ENCODE data around the gene PYGM.

DNA sequence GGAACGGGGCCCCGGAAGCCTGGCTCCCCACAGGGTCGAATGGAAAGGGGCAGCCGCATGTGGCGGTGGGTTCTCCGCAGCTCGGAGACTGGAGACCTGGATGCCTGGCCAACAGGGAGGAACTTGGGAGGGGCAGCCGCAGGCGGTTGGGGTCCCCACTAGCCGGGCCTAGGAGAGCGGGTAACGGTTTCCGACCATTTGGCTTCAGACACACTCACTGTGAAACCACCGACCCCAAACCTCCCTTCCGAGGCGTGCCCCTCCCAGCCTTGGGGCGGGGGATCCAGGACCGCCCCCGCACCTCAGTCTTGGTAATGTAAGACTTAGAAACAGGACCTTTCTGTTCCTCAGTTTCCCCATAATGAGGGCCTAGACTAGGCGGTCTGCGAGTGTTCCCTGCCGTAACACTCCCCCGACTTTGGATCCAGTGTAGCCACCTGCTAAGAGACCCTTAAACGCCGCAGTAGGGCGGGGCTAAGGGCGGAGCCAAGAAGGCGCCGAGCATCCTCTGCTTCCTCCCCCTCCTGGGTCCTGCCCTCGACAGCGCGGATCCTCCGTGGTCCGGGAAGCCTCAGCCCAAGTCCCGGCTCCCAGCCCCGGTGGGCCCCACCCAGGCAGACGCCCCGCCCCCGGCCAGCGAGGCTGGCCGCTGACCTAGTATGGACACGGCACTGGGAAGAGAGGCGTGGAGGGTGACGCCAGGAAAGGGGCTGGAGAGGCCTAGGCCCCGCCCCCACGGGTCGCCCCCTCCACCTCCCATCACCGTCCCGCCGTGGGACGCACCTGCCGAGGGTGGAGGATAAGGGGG is 14.0 kb downstream of the PYGM start:
- TF ChIP-seq, protein P1, sequence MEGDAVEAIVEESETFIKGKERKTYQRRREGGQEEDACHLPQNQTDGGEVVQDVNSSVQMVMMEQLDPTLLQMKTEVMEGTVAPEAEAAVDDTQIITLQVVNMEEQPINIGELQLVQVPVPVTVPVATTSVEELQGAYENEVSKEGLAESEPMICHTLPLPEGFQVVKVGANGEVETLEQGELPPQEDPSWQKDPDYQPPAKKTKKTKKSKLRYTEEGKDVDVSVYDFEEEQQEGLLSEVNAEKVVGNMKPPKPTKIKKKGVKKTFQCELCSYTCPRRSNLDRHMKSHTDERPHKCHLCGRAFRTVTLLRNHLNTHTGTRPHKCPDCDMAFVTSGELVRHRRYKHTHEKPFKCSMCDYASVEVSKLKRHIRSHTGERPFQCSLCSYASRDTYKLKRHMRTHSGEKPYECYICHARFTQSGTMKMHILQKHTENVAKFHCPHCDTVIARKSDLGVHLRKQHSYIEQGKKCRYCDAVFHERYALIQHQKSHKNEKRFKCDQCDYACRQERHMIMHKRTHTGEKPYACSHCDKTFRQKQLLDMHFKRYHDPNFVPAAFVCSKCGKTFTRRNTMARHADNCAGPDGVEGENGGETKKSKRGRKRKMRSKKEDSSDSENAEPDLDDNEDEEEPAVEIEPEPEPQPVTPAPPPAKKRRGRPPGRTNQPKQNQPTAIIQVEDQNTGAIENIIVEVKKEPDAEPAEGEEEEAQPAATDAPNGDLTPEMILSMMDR (conservative IDR thresholded peaks at IDR 0.05; ENCODE audit: low read depth in 2 of 2), result no peak
- TF ChIP-seq POLR2AphosphoS5 (IDR thresholded peaks at IDR 0.05; ENCODE audit: low read depth), result peak; percentile 51
- no peak for TF ChIP-seq EZH2 (IDR thresholded peaks at IDR 0.05; ENCODE audit: low read depth, unreplicated experiment)
- TF ChIP-seq EZH2phosphoT487 (IDR thresholded peaks at IDR 0.05; ENCODE audit: unreplicated experiment), result no peak

Data from GM23338 (cell line).